Karpas-422 (cell line): ENCODE data around the gene BTBD16. TPM values are rescaled to one million over a fixed set of nuclear protein-coding genes. Genes with fewer than 3 reads are reported as not detected.

Source experiments
- DNase-seq: peaks from one replicate; pipeline ENCODE4 v3.0.0-alpha.2; 2015
- H2AFZ ChIP-seq: fragments of 200-600 bp; sonication (generic); 2 replicates; pipeline ENCODE4 v1.6.1; 2014; ENCODE audit warnings: antibody characterized with exemption, low read length, mixed read lengths
- H3K27ac ChIP-seq: fragments of 200-600 bp; sonication (generic); 2 replicates; pipeline ENCODE4 v1.5.1; 2014; ENCODE audit warnings: mild to moderate bottlenecking, low read length, moderate library complexity
- H3K27me3 ChIP-seq: fragments of 200-600 bp; sonication (generic); 2 replicates; pipeline ENCODE4 v1.6.1; 2014; ENCODE audit warnings: low read length, mixed read lengths
- H3K36me3 ChIP-seq: fragments of 200-600 bp; sonication (generic); 2 replicates; pipeline ENCODE4 v1.6.1; 2014; ENCODE audit warnings: low read length, mixed read lengths; ENCODE audit not compliant: insufficient read depth
- H3K4me1 ChIP-seq: fragments of 200-600 bp; sonication (generic); 2 replicates; pipeline ENCODE4 v1.6.1; 2014; ENCODE audit warnings: mild to moderate bottlenecking, low read length, mixed read lengths
- H3K4me2 ChIP-seq: fragments of 200-600 bp; sonication (generic); 2 replicates; pipeline ENCODE4 v1.6.1; 2014; ENCODE audit warnings: low read length, low read depth, mild to moderate bottlenecking; ENCODE audit not compliant: poor library complexity, severe bottlenecking
- H3K4me3 ChIP-seq: fragments of 200-600 bp; sonication (generic); 2 replicates; pipeline ENCODE4 v1.5.1; 2014; ENCODE audit warnings: mild to moderate bottlenecking, antibody characterized with exemption, low read length, mixed read lengths
- H3K79me2 ChIP-seq: fragments of 200-600 bp; sonication (generic); 2 replicates; pipeline ENCODE4 v1.6.1; 2014; ENCODE audit warnings: mild to moderate bottlenecking, low read length, mixed read lengths
- H3K9ac ChIP-seq: fragments of 200-600 bp; sonication (generic); 2 replicates; pipeline ENCODE4 v1.6.0; 2014; ENCODE audit warnings: low read length
- H3K9me2 ChIP-seq: fragments of 200-600 bp; sonication (generic), shearing (Covaris generic); replicated peaks from 2 replicates; pipeline ENCODE4 v1.6.0; 2014; ENCODE audit warnings: mild to moderate bottlenecking, low read length, moderate library complexity; ENCODE audit not compliant: insufficient read depth
- H3K9me3 ChIP-seq: fragments of 300-700, 200-600 bp; sonication (generic); 2 replicates; pipeline ENCODE4 v1.6.1; 2014; ENCODE audit warnings: low read length, mixed read lengths
- H4K20me1 ChIP-seq: fragments of 200-600 bp; sonication (generic); 2 replicates; pipeline ENCODE4 v1.6.1; 2014; ENCODE audit warnings: mild to moderate bottlenecking, antibody characterized with exemption, low read length, low read depth; ENCODE audit not compliant: insufficient read depth
- total RNA-seq: library from RNA; depleted of rRNA; stranded (reverse); fragments of >200 nt; shearing (Covaris generic); gene quantifications from 2 replicates; pipeline ENCODE4 v1.2.3, GENCODE V29; 2014; ENCODE audit warnings: low replicate concordance; rRNA removed

Gene BTBD16
- total RNA-seq: not detected in 2 replicates

GRCh38 chr10:122271076-122271475, at the start of gene BTBD16:
Gene BTBD16, plus strand, starts transcription at chr10:122271296. Its CDS starts 3,786 bp downstream, at chr10:122275082.
- Histone ChIP-seq H3K36me3 (no peaks in the 10 kb centered on the region), H3K79me2 (no peaks in the 10 kb centered on the region), H3K9ac (no peak within 1 kb of the TSS), H3K9me2 (no peaks in the 10 kb centered on the region), H2AFZ (no peak within 1 kb of the TSS), H4K20me1 (no peaks in the 10 kb centered on the region), H3K9me3 (no peaks in the 10 kb centered on the region), H3K4me1 (no peaks in the 10 kb centered on the region), H3K27me3 (no peaks in the 10 kb centered on the region), H3K4me3 (no peak within 1 kb of the TSS), H3K4me2 (no peak within 1 kb of the TSS), H3K27ac (no peak within 1 kb of the TSS)
- no peak for DNase-seq

- H3K4me3 ChIP-seq: no peak overlapping the region
- no peaks in the 10 kb centered on the region for H3K9me2 ChIP-seq
- no peak overlapping the region for H3K4me2 ChIP-seq
- no peak for DNase-seq
- H3K79me2 ChIP-seq: no peaks in the 10 kb centered on the region
- no peaks in the 10 kb centered on the region for H4K20me1 ChIP-seq
- no peak overlapping the region for H2AFZ ChIP-seq
- H3K27ac ChIP-seq: no peak overlapping the region
- H3K9me3 ChIP-seq: no peaks in the 10 kb centered on the region
- H3K9ac ChIP-seq: no peak overlapping the region
- no peaks in the 10 kb centered on the region for H3K36me3 ChIP-seq
- no peaks in the 10 kb centered on the region for H3K27me3 ChIP-seq
- H3K4me1 ChIP-seq: no peaks in the 10 kb centered on the region
These were observed 49.1 kb upstream of the BTBD16 start for GRCh38 chr10:122221958-122222357.

- Histone ChIP-seq H3K9me3 (no peaks in the 10 kb centered on the region), H3K4me3 (no peak overlapping the region), H3K9me2 (no peaks in the 10 kb centered on the region), H2AFZ (no peak overlapping the region), H3K36me3 (no peaks in the 10 kb centered on the region), H3K27ac (no peak overlapping the region), H3K4me2 (no peak overlapping the region), H3K9ac (no peak overlapping the region), H4K20me1 (no peaks in the 10 kb centered on the region), H3K27me3 (no peaks in the 10 kb centered on the region), H3K79me2 (no peaks in the 10 kb centered on the region), H3K4me1 (no peaks in the 10 kb centered on the region)
- DNase-seq: no peak
These were observed 48.5 kb upstream of the BTBD16 start for GRCh38 chr10:122222638-122223037.

GRCh38 chr10:122224159-122224558, 46.9 kb upstream of the BTBD16 start:
- no peak overlapping the region for H3K27ac ChIP-seq
- H3K9ac ChIP-seq: no peak overlapping the region
- H3K27me3 ChIP-seq: no peaks in the 10 kb centered on the region
- no peaks in the 10 kb centered on the region for H3K79me2 ChIP-seq
- no peaks in the 10 kb centered on the region for H4K20me1 ChIP-seq
- H3K4me3 ChIP-seq: no peak overlapping the region
- no peaks in the 10 kb centered on the region for H3K9me2 ChIP-seq
- H3K4me2 ChIP-seq: no peak overlapping the region
- H3K36me3 ChIP-seq: no peaks in the 10 kb centered on the region
- no peaks in the 10 kb centered on the region for H3K4me1 ChIP-seq
- no peak overlapping the region for H2AFZ ChIP-seq
- DNase-seq: no peak
- H3K9me3 ChIP-seq: no peaks in the 10 kb centered on the region

GRCh38 chr10:122225330-122225729, 45.8 kb upstream of the BTBD16 start:
- no peaks in the 10 kb centered on the region for H4K20me1 ChIP-seq
- no peak overlapping the region for H2AFZ ChIP-seq
- H3K9ac ChIP-seq: no peak overlapping the region
- no peak overlapping the region for H3K4me3 ChIP-seq
- DNase-seq: no peak
- H3K36me3 ChIP-seq: no peaks in the 10 kb centered on the region
- H3K9me3 ChIP-seq: no peaks in the 10 kb centered on the region
- H3K27ac ChIP-seq: no peak overlapping the region
- no peaks in the 10 kb centered on the region for H3K9me2 ChIP-seq
- H3K4me1 ChIP-seq: no peaks in the 10 kb centered on the region
- no peaks in the 10 kb centered on the region for H3K27me3 ChIP-seq
- no peaks in the 10 kb centered on the region for H3K79me2 ChIP-seq
- no peak overlapping the region for H3K4me2 ChIP-seq

- DNase-seq: no peak
- Histone ChIP-seq H3K4me2 (no peak overlapping the region), H3K27ac (no peak overlapping the region), H3K9me3 (no peaks in the 10 kb centered on the region), H3K9me2 (no peaks in the 10 kb centered on the region), H2AFZ (no peak overlapping the region), H3K36me3 (no peaks in the 10 kb centered on the region), H4K20me1 (no peaks in the 10 kb centered on the region), H3K9ac (no peak overlapping the region), H3K4me3 (no peak overlapping the region), H3K4me1 (no peaks in the 10 kb centered on the region), H3K79me2 (no peaks in the 10 kb centered on the region), H3K27me3 (no peaks in the 10 kb centered on the region)
These were observed 43.3 kb upstream of the BTBD16 start for GRCh38 chr10:122227754-122228153.

- Histone ChIP-seq H4K20me1 (no peaks in the 10 kb centered on the region), H3K4me1 (no peaks in the 10 kb centered on the region), H3K4me3 (no peak overlapping the region), H3K9me3 (no peaks in the 10 kb centered on the region), H3K9ac (no peak overlapping the region), H3K36me3 (no peaks in the 10 kb centered on the region), H3K27ac (no peak overlapping the region), H3K9me2 (no peaks in the 10 kb centered on the region), H3K79me2 (no peaks in the 10 kb centered on the region), H3K4me2 (no peak overlapping the region), H2AFZ (no peak overlapping the region), H3K27me3 (no peaks in the 10 kb centered on the region)
- no peak for DNase-seq
These were observed 41.4 kb upstream of the BTBD16 start for GRCh38 chr10:122229666-122230065.

GRCh38 chr10:122230222-122230621, 40.9 kb upstream of the BTBD16 start:
- Histone ChIP-seq H2AFZ (no peak overlapping the region), H4K20me1 (no peaks in the 10 kb centered on the region), H3K79me2 (no peaks in the 10 kb centered on the region), H3K4me2 (no peak overlapping the region), H3K9ac (no peak overlapping the region), H3K4me3 (no peak overlapping the region), H3K9me2 (no peaks in the 10 kb centered on the region), H3K36me3 (no peaks in the 10 kb centered on the region), H3K27ac (no peak overlapping the region), H3K9me3 (no peaks in the 10 kb centered on the region), H3K27me3 (no peaks in the 10 kb centered on the region), H3K4me1 (no peaks in the 10 kb centered on the region)
- DNase-seq: no peak

GRCh38 chr10:122232769-122233168, 38.3 kb upstream of the BTBD16 start:
- no peak overlapping the region for H3K27ac ChIP-seq
- H2AFZ ChIP-seq: no peak overlapping the region
- H3K36me3 ChIP-seq: no peaks in the 10 kb centered on the region
- H3K9me2 ChIP-seq: no peaks in the 10 kb centered on the region
- no peaks in the 10 kb centered on the region for H3K79me2 ChIP-seq
- no peak for DNase-seq
- no peak overlapping the region for H3K4me3 ChIP-seq
- no peaks in the 10 kb centered on the region for H3K9me3 ChIP-seq
- H3K27me3 ChIP-seq: no peaks in the 10 kb centered on the region
- no peak overlapping the region for H3K4me2 ChIP-seq
- H3K4me1 ChIP-seq: no peaks in the 10 kb centered on the region
- H4K20me1 ChIP-seq: no peaks in the 10 kb centered on the region
- no peak overlapping the region for H3K9ac ChIP-seq
